ENCODE results near the gene CYP4F3. TPM values are rescaled to one million over a fixed set of nuclear protein-coding genes. Genes with fewer than 3 reads are reported as not detected.

The CYP4F3 gene
- total and polyA plus RNA-seq, 2 of the 13 experiments (the other 11 are each of a cell fraction or from before 2014, with no cell fraction given): 17.8 to 22.8 TPM

- TF ChIP-seq CREM (IDR thresholded peaks at IDR 0.05) (peak; percentile 22; the same call in 1 of the 2 replicates), CREM (CRISPR knock-in tag; IDR thresholded peaks at IDR 0.05) (no peak), ZNF558 (CRISPR knock-in tag; IDR thresholded peaks at IDR 0.05; ENCODE audit: borderline replicate concordance) (no peak), FIP1L1 (IDR thresholded peaks at IDR 0.05; ENCODE audit: borderline replicate concordance, insufficient read depth, low read depth, low read length) (no peak), REPIN1 (CRISPR knock-in tag; IDR thresholded peaks at IDR 0.05; ENCODE audit: borderline replicate concordance, low read depth) (no peak), YY1 (IDR thresholded peaks at IDR 0.05; ENCODE audit: insufficient read depth, insufficient replicate concordance, low read depth, low read length) (no peak), ZNF30 (CRISPR knock-in tag; IDR thresholded peaks at IDR 0.05) (no peak), PAF1 (CRISPR knock-in tag; IDR thresholded peaks at IDR 0.05) (no peak), PHF21A (CRISPR knock-in tag; IDR thresholded peaks at IDR 0.05) (peak; percentile 40; the same call in 1 of the 2 replicates), JUNB (CRISPR knock-in tag; IDR thresholded peaks at IDR 0.05; ENCODE audit: borderline replicate concordance) (no peak), SRSF4 (IDR thresholded peaks at IDR 0.05; ENCODE audit: low read depth, low read length, poor library complexity, severe bottlenecking) (no peak), POGZ (CRISPR knock-in tag; IDR thresholded peaks at IDR 0.05) (no peak), PREB (CRISPR knock-in tag; IDR thresholded peaks at IDR 0.05) (no peak), HNRNPUL1 (IDR thresholded peaks at IDR 0.05; ENCODE audit: low read depth, low read length) (no peak), ZNF337 (CRISPR knock-in tag; IDR thresholded peaks at IDR 0.05; ENCODE audit: borderline replicate concordance, low read depth) (no peak), ZNF652 (CRISPR knock-in tag; IDR thresholded peaks at IDR 0.05; ENCODE audit: borderline replicate concordance, low read depth) (no peak), THAP11 (CRISPR knock-in tag; IDR thresholded peaks at IDR 0.05) (0 out of 2 replicates have a peak, but pooled peaks have one; percentile 17), TGIF2 (CRISPR knock-in tag; IDR thresholded peaks at IDR 0.05) (no peak), ZNF335 (CRISPR knock-in tag; IDR thresholded peaks at IDR 0.05) (no peak), HNRNPK (IDR thresholded peaks at IDR 0.05; ENCODE audit: low read depth, low read length, poor library complexity, severe bottlenecking) (no peak), MXD1 (CRISPR knock-in tag; IDR thresholded peaks at IDR 0.05) (no peak)
- TF ChIP-seq, protein P1, sequence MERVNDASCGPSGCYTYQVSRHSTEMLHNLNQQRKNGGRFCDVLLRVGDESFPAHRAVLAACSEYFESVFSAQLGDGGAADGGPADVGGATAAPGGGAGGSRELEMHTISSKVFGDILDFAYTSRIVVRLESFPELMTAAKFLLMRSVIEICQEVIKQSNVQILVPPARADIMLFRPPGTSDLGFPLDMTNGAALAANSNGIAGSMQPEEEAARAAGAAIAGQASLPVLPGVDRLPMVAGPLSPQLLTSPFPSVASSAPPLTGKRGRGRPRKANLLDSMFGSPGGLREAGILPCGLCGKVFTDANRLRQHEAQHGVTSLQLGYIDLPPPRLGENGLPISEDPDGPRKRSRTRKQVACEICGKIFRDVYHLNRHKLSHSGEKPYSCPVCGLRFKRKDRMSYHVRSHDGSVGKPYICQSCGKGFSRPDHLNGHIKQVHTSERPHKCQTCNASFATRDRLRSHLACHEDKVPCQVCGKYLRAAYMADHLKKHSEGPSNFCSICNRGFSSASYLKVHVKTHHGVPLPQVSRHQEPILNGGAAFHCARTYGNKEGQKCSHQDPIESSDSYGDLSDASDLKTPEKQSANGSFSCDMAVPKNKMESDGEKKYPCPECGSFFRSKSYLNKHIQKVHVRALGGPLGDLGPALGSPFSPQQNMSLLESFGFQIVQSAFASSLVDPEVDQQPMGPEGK (CRISPR knock-in tag; IDR thresholded peaks at IDR 0.05): no peak
- TF ChIP-seq, protein P2, sequence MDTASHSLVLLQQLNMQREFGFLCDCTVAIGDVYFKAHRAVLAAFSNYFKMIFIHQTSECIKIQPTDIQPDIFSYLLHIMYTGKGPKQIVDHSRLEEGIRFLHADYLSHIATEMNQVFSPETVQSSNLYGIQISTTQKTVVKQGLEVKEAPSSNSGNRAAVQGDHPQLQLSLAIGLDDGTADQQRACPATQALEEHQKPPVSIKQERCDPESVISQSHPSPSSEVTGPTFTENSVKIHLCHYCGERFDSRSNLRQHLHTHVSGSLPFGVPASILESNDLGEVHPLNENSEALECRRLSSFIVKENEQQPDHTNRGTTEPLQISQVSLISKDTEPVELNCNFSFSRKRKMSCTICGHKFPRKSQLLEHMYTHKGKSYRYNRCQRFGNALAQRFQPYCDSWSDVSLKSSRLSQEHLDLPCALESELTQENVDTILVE (CRISPR knock-in tag; IDR thresholded peaks at IDR 0.05): no peak
- TF ChIP-seq, protein P3, sequence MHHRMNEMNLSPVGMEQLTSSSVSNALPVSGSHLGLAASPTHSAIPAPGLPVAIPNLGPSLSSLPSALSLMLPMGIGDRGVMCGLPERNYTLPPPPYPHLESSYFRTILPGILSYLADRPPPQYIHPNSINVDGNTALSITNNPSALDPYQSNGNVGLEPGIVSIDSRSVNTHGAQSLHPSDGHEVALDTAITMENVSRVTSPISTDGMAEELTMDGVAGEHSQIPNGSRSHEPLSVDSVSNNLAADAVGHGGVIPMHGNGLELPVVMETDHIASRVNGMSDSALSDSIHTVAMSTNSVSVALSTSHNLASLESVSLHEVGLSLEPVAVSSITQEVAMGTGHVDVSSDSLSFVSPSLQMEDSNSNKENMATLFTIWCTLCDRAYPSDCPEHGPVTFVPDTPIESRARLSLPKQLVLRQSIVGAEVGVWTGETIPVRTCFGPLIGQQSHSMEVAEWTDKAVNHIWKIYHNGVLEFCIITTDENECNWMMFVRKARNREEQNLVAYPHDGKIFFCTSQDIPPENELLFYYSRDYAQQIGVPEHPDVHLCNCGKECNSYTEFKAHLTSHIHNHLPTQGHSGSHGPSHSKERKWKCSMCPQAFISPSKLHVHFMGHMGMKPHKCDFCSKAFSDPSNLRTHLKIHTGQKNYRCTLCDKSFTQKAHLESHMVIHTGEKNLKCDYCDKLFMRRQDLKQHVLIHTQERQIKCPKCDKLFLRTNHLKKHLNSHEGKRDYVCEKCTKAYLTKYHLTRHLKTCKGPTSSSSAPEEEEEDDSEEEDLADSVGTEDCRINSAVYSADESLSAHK (CRISPR knock-in tag; IDR thresholded peaks at IDR 0.05; ENCODE audit: borderline replicate concordance): no peak
These were observed 2.7 kb downstream of the CYP4F3 start (continued) for GRCh38 chr19:15643387-15643786.

All from HepG2 (cell line).